SK-N-SH treated with all-trans-retinoic acid at 6 μM for 48 hours (cell line): ENCODE data around the gene POLR1E.
"Not testable (repeated sequence)": the region's sequence is repeated elsewhere in the genome, so short reads cannot be mapped to it uniquely, and the experiment has no call there.

Source experiments
- ARNTL ChIP-seq: fragments of 450-650 bp; formaldehyde crosslinking; IDR thresholded peaks from 2 replicates; pipeline ENCODE4 v1.5.0; 2020; ENCODE audit warnings: low read depth, mild to moderate bottlenecking, moderate library complexity, borderline replicate concordance
- BACH2 ChIP-seq: fragments of 250-450 bp; sonication (Bioruptor Pico); IDR thresholded peaks from 2 replicates; pipeline ENCODE4 v1.9.0; 2021; ENCODE audit warnings: mild to moderate bottlenecking, borderline replicate concordance
- CSDC2 ChIP-seq: fragments of 250-450 bp; sonication (Bioruptor Pico); IDR thresholded peaks from 2 replicates; pipeline ENCODE4 v1.5.0; 2020; ENCODE audit warnings: mild to moderate bottlenecking, moderate library complexity
- ESRRG ChIP-seq: fragments of 250-450 bp; sonication (Bioruptor Pico); IDR thresholded peaks from 2 replicates; pipeline ENCODE4 v1.6.1; 2021; ENCODE audit warnings: mild to moderate bottlenecking
- ISL1 ChIP-seq: fragments of 250-450 bp; sonication (Bioruptor Pico); IDR thresholded peaks from 2 replicates; pipeline ENCODE4 v2.1.2; 2022; ENCODE audit warnings: mild to moderate bottlenecking, moderate library complexity
- OSR1 ChIP-seq: fragments of 250-450 bp; sonication (Bioruptor Pico); IDR thresholded peaks from 2 replicates; pipeline ENCODE4 v1.8.0; 2022; ENCODE audit warnings: moderate library complexity, mild to moderate bottlenecking, inconsistent platforms
- RARB ChIP-seq: fragments of 250-450 bp; sonication (Bioruptor Pico); IDR thresholded peaks from 2 replicates; pipeline ENCODE4 v1.8.0; 2021; ENCODE audit warnings: mild to moderate bottlenecking, moderate library complexity
- TCF4 ChIP-seq: fragments of 250-450 bp; sonication (Bioruptor Pico); IDR thresholded peaks from 2 replicates; pipeline ENCODE4 v1.8.0; 2021; ENCODE audit warnings: mild to moderate bottlenecking, moderate library complexity, borderline replicate concordance
- ZFP3 ChIP-seq: fragments of 250-450 bp; sonication (Bioruptor Pico); IDR thresholded peaks from 2 replicates; pipeline ENCODE4 v1.5.0; 2020; ENCODE audit warnings: mild to moderate bottlenecking, moderate library complexity
- ZFP30 ChIP-seq: fragments of 450-650 bp; formaldehyde crosslinking; IDR thresholded peaks from 2 replicates; pipeline ENCODE4 v1.5.0; 2022; ENCODE audit warnings: mild to moderate bottlenecking, moderate library complexity
- TF ChIP-seq, protein P1 (sequence below): fragments of 250-450 bp; sonication (Bioruptor Pico); IDR thresholded peaks from 2 replicates; pipeline ENCODE4 v1.5.1; 2021; ENCODE audit warnings: mild to moderate bottlenecking, moderate library complexity
- TF ChIP-seq, protein P2 (sequence below): fragments of 250-450 bp; sonication (Bioruptor Pico); IDR thresholded peaks from 2 replicates; pipeline ENCODE4 v1.8.0; 2020; ENCODE audit warnings: mild to moderate bottlenecking, moderate library complexity, borderline replicate concordance

- not testable (repeated sequence) for TF ChIP-seq ZFP3 (CRISPR knock-in tag); BACH2 (CRISPR knock-in tag); CSDC2 (CRISPR knock-in tag); ARNTL; RARB (CRISPR knock-in tag); ZFP30 (CRISPR knock-in tag); ESRRG; TCF4 (CRISPR knock-in tag); OSR1 (CRISPR knock-in tag); ISL1
- TF ChIP-seq, protein P1, sequence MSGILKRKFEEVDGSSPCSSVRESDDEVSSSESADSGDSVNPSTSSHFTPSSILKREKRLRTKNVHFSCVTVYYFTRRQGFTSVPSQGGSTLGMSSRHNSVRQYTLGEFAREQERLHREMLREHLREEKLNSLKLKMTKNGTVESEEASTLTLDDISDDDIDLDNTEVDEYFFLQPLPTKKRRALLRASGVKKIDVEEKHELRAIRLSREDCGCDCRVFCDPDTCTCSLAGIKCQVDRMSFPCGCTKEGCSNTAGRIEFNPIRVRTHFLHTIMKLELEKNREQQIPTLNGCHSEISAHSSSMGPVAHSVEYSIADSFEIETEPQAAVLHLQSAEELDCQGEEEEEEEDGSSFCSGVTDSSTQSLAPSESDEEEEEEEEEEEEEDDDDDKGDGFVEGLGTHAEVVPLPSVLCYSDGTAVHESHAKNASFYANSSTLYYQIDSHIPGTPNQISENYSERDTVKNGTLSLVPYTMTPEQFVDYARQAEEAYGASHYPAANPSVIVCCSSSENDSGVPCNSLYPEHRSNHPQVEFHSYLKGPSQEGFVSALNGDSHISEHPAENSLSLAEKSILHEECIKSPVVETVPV (CRISPR knock-in tag): not testable (repeated sequence)
- TF ChIP-seq, protein P2, sequence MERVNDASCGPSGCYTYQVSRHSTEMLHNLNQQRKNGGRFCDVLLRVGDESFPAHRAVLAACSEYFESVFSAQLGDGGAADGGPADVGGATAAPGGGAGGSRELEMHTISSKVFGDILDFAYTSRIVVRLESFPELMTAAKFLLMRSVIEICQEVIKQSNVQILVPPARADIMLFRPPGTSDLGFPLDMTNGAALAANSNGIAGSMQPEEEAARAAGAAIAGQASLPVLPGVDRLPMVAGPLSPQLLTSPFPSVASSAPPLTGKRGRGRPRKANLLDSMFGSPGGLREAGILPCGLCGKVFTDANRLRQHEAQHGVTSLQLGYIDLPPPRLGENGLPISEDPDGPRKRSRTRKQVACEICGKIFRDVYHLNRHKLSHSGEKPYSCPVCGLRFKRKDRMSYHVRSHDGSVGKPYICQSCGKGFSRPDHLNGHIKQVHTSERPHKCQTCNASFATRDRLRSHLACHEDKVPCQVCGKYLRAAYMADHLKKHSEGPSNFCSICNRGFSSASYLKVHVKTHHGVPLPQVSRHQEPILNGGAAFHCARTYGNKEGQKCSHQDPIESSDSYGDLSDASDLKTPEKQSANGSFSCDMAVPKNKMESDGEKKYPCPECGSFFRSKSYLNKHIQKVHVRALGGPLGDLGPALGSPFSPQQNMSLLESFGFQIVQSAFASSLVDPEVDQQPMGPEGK (CRISPR knock-in tag): not testable (repeated sequence)
These were observed 11.8 kb upstream of the POLR1E start for GRCh38 chr9:37473982-37474381.
